GM12878 (cell line): ENCODE data around the gene MOB2. TPM values are rescaled to one million over a fixed set of nuclear protein-coding genes. Genes with fewer than 3 reads are reported as not detected.

Experiments
- ATAC-seq: fragments of 200-7000 bp; cut with Tn5 transposase; 3 replicates; pipeline ENCODE4 v1.9.1; 2020; ENCODE audit warnings: mild to moderate bottlenecking, moderate library complexity
- BruUV-seq: library from RNA; stranded (reverse); fragments of 400-500 nt; replicated peaks from 2 replicates; lab custom pipeline; 2021; lab: Mats Ljungman, UMichigan
- CTCF ChIA-PET: fragments of 300-600 bp; sonication (Branson Sonifier 250); formaldehyde crosslinking; extraction: SDS; loops from one replicate; lab custom pipeline; 2021; ENCODE audit warnings: inconsistent platforms; lab: Yijun Ruan, JAX
- POLR2A ChIA-PET: fragments of 350-600 bp; formaldehyde crosslinking; extraction: SDS; loops from one replicate; lab custom pipeline; 2021; ENCODE audit warnings: inconsistent platforms; lab: Charles Lee
- RAD21 ChIA-PET: fragments of 300-600 bp; sonication (Branson Sonifier 250); formaldehyde crosslinking; loops from one replicate; lab custom pipeline; 2023; ENCODE audit warnings: antibody characterized with exemption; ENCODE audit not compliant: unreplicated experiment; lab: Charles Lee
- SMC1A ChIA-PET: fragments of 300-600 bp; sonication (Branson Sonifier 250); formaldehyde crosslinking; loops from one replicate; lab custom pipeline; 2023; ENCODE audit not compliant: unreplicated experiment, uncharacterized antibody; lab: Charles Lee
- DNase-seq: peaks from one replicate; pipeline ENCODE4 v3.0.0-alpha.2; 2011; ENCODE audit warnings: low read depth, low spot score
- FAIRE-seq: peaks from 3 replicates; lab custom pipeline; 2011; peaks lifted over from hg19 to GRCh38; lab: Jason Lieb, UNC
- H2AFZ ChIP-seq: 2 replicates; pipeline ENCODE4 v1.6.0; 2011; ENCODE audit warnings: low read depth, low read length, control low read depth; ENCODE audit not compliant: control insufficient read depth
- H3K27ac ChIP-seq: 2 replicates; pipeline ENCODE4 v1.5.1; 2011; ENCODE audit warnings: control low read depth; ENCODE audit not compliant: control insufficient read depth, insufficient read depth
- H3K27me3 ChIP-seq, 2 experiments: replicated peaks in 1 of 2; 2 replicates each; pipeline versions ENCODE4 v1.6.0 to v1.6.1; 2011; ENCODE audit warnings: low read length in 1 of 2; ENCODE audit not compliant: control insufficient read depth in 2 of 2, insufficient read depth in 2 of 2
- H3K36me3 ChIP-seq, 2 experiments: 2 replicates each; pipeline ENCODE4 v1.5.1; 2011; ENCODE audit warnings: low read length in 1 of 2; ENCODE audit not compliant: control insufficient read depth in 2 of 2, insufficient read depth in 2 of 2
- H3K4me1 ChIP-seq: 2 replicates; pipeline ENCODE4 v1.6.1; 2011; ENCODE audit warnings: mild to moderate bottlenecking, low read length, moderate library complexity, mixed read lengths; ENCODE audit not compliant: control insufficient read depth, insufficient read depth
- H3K4me2 ChIP-seq: 2 replicates; pipeline ENCODE4 v1.6.0; 2011; ENCODE audit warnings: control low read depth; ENCODE audit not compliant: control insufficient read depth, insufficient read depth
- H3K4me3 ChIP-seq: fragments of 200-600 bp; sonication (generic); 2 replicates; pipeline ENCODE4 v1.5.1; 2016
- H3K79me2 ChIP-seq: 2 replicates; pipeline ENCODE4 v1.6.0; 2011; ENCODE audit warnings: low read length; ENCODE audit not compliant: control insufficient read depth, insufficient read depth
- H3K9ac ChIP-seq: 2 replicates; pipeline ENCODE4 v1.8.0; 2011; ENCODE audit warnings: low read length, control low read depth, mixed read lengths; ENCODE audit not compliant: control insufficient read depth, insufficient read depth
- H3K9me3 ChIP-seq: replicated peaks from 3 replicates; pipeline ENCODE4 v1.5.1; 2011; ENCODE audit warnings: mild to moderate bottlenecking, low read length; ENCODE audit not compliant: control insufficient read depth, insufficient read depth
- H4K20me1 ChIP-seq: 2 replicates; pipeline ENCODE4 v1.6.0; 2011; ENCODE audit not compliant: control insufficient read depth, insufficient read depth
- CTCF ChIP-seq, 3 experiments: IDR thresholded peaks in 2 of 3; conservative IDR thresholded peaks in 1 of 3; 2 replicates each; pipeline ENCODE4 v1.5.1; 2011; ENCODE audit warnings: low read depth in 3 of 3, low read length in 3 of 3, mild to moderate bottlenecking in 3 of 3, control low read depth in 2 of 3, moderate library complexity in 2 of 3, inconsistent platforms in 1 of 3, mixed read lengths in 1 of 3; ENCODE audit not compliant: control insufficient read depth in 2 of 3, insufficient read depth in 1 of 3; ENCODE audit errors: extremely low read depth in 1 of 3
- TAF1 ChIP-seq: IDR thresholded peaks from 2 replicates; pipeline ENCODE4 v1.6.1; 2011; ENCODE audit warnings: mild to moderate bottlenecking, low read depth, low read length, borderline replicate concordance
- WGBS: methylation state at CpG from one replicate; pipeline ENCODE4 v1.1.6; 2016; ENCODE audit warnings: low lambda C conversion rate; ENCODE audit not compliant: insufficient replicate concordance, insufficient coverage; ENCODE audit errors: missing lambda C conversion rate; 5-methylcytosine and 5-hydroxymethylcytosine counted together
- in situ Hi-C: fragments of 300-500 bp; cut with MboI; formaldehyde crosslinking; loops from 9 replicates; pipeline ENCODE4 v1.14.3; 2018; ENCODE audit warnings: mixed read lengths
- intact Hi-C: fragments of 100-400 bp; cut with micrococcal nuclease; formaldehyde crosslinking; loops from one replicate; pipeline ENCODE4 v1.14.2; 2022; ENCODE audit not compliant: unreplicated experiment
- polyA plus RNA-seq, 11 experiments: library from polyadenylated mRNA; depleted of rRNA in 4 of 11; unstranded in 6 of 11; stranded (reverse) in 5 of 11; fragments of >200 nt; fragmentation: Nextera tagmentation in 4 of 11; fragmentation: Illumina TruSeq in 1 of 11; extraction: Ambion mirVana in 4 of 11; extraction: Trizol in 1 of 11; gene quantifications; 1 replicate in 1 of 11; 2 replicates in 10 of 11; pipeline versions ENCODE4 v1.2.1 to v1.2.3, GENCODE V29; 2011 to 2016; ENCODE audit warnings: inconsistent platforms in 2 of 11, missing spikeins in 2 of 11, low read depth in 1 of 11
- total RNA-seq, 4 experiments: library from RNA; depleted of rRNA in 3 of 4; stranded (reverse); fragments of >200 nt in 3 of 4; fragmentation: Illumina TruSeq in 1 of 4; extraction: Trizol in 1 of 4; gene quantifications; 2 replicates each; pipeline versions ENCODE4 v1.2.1 to v1.2.3, GENCODE V29; 2013 to 2021

Gene MOB2
- total and polyA plus RNA-seq, 10 of the 15 experiments (the other 5 are each of a cell fraction or from before 2014, with no cell fraction given), result 0.10 to 34.6 (median 15.5) TPM

DNA sequence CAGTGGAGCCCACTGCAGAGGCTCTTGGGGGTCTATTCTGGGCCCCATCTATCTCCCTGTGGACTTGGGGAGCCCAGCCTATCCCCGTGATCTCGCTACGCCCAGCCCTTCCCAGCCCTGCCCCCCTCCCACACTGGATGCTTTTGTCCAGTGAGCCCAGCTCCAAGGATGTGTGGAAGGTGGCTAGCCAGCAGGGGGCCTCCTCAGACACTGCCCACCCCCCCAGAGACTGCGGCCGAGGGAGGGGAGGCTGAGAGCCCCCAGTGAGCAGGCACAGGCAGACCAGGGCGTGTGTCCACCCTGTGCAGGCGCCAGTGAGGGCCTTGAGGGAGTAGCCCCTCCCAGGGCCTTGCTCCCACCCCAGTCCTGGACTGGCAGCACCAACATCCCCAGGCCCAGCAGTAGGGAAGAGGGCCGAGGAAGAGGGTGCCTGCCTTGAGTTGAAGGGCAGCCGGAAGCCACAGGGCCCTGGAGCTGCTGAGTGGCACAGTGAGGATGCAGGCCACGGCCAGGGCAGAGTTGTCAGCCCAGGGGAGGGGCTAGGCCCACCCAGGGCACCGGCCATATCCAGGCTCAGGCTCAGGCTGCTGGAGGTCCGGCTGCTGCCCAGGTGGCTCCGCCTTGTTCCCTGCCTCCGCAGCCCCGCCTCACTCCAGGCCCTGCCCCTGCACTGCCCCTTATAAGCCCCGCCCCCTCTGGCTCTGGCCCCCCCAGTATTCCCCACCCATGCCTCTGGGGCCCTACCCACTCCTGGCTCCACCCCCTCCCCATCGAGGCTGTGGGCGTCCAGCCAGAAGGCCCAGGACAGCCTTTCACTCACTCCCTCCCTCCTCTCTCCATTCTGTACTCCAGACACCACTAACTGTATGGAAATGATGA lies 28.0 kb downstream of the MOB2 start:
- TF ChIP-seq TAF1 (no peak), CTCF (IDR thresholded peaks at IDR 0.05 in 2 of 3, conservative IDR thresholded peaks at IDR 0.05 in 1 of 3; ENCODE audit: control insufficient read depth in 2 of 3, extremely low read depth in 1 of 3, insufficient read depth in 1 of 3, low read depth in 3 of 3, low read length in 3 of 3) (peak in 2 of 3 experiments; percentile 24 to 29; a peak in 3 of 6 replicates)
- TF ChIP-seq, all 136 proteins: peak for 1
- RAD21 ChIA-PET, result interaction anchor here (0.7 kb wide), 1 partner anchor 116 kb away, joined by 3 read pairs; no protein-coding TSS in a partner anchor
- ATAC-seq (peak; percentile 13; the same call in 1 of the 3 replicates), FAIRE-seq (no peak), DNase-seq (no peak)
- Histone ChIP-seq H3K9ac (no peak overlapping the region), H3K4me3 (no peak overlapping the region), H3K27ac (no peak overlapping the region), H3K9me3 (no peaks in the 10 kb centered on the region), H3K36me3 (no peaks in the 10 kb centered on the region), H3K79me2 (no peaks in the 10 kb centered on the region), H3K4me2 (no peak overlapping the region), H3K4me1 (no peaks in the 10 kb centered on the region), H2AFZ (no peak overlapping the region), H3K27me3 (no peaks in the 10 kb centered on the region), H4K20me1 (no peaks in the 10 kb centered on the region)
- 51% methylated on average over 16 of the region's 18 CpGs for WGBS
- in situ Hi-C loops, result no loop called here
- POLR2A ChIA-PET, result no interaction called here
- BruUV-seq, result no TSS peak
- intact Hi-C loops, result no loop called here
- SMC1A ChIA-PET, result no interaction called here
- CTCF ChIA-PET, result interaction anchor here (1.0 kb wide), 1 partner anchor 116 kb away, joined by 3 read pairs; no protein-coding TSS in a partner anchor
